Renal cortical epithelial cell (primary cell): Measurements from ENCODE around the gene TMEM14B. TPM values are rescaled to one million over a fixed set of nuclear protein-coding genes. Genes with fewer than 3 reads are reported as not detected.
A peak's percentile ranks its signal among the peaks of the same experiment; 100 is the strongest.
"Not testable (repeated sequence)": the region's sequence is repeated elsewhere in the genome, so short reads cannot be mapped to it uniquely, and the experiment has no call there.

Experiments used
- DNase-seq: peaks from one replicate; pipeline ENCODE4 v3.0.0-alpha.2; 2011; ENCODE audit warnings: low read depth
- total RNA-seq: library from RNA; depleted of rRNA; stranded (reverse); fragments of >200 nt; gene quantifications from 2 replicates; pipeline ENCODE4 v1.2.3, GENCODE V29; 2014

The TMEM14B gene
- 85.8 and 191 TPM in 2 replicates for total RNA-seq

DNA sequence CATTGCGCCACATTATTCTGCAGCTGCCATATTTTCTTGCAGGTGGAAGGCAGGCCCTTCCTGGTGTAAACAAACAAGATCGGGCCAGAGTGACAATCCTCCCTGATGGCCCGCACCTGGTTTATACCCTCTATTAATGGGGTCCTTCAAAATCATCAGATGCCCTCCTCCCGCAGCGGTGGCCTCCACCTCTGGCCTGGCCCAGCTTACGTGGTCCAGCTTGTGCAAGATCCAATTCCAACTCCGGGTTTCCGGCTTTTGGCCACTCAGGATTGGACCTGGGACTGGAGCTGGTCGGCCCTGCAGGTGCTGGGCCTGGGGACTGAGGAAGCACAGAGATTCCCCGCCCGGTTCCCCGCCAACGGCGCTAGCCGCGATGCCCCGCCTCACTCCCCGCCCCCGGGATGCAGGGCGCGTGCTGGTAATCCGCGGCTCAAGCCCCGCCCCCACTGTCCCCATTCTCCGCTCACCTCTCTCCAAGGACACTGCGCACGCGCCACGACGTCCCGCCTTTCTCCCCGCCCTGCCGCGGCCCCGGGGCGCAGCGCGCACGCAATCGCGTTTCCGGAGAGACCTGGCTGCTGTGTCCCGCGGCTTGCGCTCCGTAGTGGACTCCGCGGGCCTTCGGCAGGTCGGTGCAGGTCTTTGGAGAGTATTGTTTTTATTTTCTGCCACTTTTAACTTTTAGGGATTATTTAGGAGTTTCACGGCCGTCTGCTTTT, at the start of gene TMEM14B:
TMEM14B (plus strand) TSS at position 555 of the 722 bp plus-strand sequence. CDS start 1,441 bp downstream, outside the sequence.
- DNase-seq, result peak; percentile 91

DNA sequence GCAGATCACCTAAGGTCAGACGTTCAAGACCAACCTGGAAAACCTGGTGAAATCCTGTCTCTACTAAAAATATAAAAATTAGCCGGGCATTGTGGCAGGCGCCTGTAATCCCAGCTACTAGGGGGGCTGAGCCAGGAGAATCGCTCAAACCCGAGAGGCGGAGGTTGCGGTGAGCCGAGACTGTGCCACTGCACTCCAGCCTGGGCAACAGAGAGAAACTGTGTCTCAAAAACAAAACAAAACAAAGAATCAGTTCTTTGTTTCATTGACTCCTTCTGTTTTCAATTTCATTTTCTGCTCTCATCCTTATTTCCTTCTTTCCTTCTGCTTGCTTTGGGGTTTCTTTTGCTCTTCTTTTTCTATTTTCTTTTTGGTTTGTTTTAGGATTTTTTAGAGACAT, 33.6 kb upstream of the TMEM14B start:
- DNase-seq, result no peak

DNA sequence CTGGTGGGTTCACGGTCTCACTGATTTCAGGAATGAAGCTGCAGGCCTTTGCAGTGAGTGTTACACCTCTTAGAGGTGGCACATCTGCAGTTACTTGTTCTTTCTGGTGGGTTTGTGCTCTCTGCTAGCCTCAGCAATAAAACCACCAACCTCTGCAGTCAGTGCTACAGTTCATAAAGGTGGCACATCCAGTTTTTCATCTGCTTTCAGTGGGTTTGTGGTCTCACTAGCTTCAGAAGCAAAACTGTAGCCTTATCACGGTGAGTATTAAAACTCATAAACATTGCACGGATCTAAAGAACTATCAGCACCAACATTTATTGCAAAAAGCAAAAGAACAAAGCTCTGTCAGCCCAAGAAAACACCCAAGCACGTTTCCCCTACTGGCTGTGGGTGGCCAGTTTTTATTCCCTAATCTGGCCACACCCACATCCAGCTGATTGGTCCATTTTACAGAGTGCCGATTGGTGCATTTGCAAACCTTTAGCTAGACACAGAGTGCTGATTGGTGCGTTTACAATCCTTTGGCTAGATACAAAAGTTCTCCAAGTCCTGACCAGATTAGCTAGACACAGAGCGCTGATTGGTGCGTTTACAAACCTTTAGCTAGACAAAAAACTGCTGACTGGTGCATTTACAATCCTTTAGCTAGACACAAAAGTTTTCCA, 28.2 kb upstream of the TMEM14B start:
- peak; percentile 16 for DNase-seq

DNA sequence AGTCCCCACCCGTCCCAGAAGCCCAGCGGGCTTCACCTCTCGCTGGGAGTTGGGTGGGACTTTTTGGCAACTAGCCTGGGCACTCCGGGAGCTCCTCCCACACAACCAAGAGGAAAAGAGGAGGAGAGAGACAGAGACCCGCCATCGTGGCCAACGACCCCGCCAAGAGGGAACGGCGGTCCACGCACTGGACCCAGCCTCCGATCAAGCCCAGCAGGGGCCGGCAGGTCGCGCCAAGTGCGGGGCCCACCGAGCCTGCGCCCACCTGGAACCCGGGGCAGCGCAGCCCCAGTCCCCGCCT, 27.7 kb upstream of the TMEM14B start:
- no peak for DNase-seq

- no peak for DNase-seq
Observed at GRCh38 chr6:10720265-10720959, 27.2 kb upstream of the TMEM14B start.

GRCh38 chr6:10720960-10721849, 26.4 kb upstream of the TMEM14B start:
- not testable (repeated sequence) for DNase-seq

DNA sequence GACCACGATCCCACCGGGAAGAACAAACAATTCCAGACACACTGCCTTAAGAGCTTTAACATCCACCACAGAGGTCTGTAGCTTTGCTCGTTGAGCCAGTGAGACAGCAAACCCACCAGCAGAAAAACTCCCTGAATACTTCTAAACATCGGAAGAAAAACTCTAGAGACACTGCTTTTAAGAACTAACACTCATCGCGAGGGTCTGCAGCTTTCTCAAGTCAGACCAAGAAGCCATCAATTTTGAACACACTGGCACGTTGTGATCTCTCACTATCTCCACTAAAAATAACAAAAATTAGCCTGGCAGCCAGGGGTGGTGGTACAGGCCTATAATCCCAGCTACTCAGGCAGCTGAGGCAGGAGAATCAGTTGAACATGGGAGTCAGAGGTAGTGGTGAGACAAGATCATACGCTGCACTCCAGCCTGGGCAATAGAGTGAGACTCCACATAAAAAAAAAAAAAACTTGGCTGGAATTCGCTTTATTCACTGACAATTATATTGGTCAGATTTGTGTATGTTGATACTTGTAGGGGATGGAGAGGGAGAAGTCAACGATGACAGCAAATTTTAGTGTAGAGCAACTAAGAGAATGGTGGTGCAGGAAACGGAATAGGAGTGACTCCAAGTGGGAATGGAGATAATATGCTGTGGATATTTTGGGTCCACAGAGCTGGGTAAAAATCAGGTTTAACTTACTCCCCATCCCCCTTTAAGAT, 25.6 kb upstream of the TMEM14B start:
- no peak for DNase-seq

DNA sequence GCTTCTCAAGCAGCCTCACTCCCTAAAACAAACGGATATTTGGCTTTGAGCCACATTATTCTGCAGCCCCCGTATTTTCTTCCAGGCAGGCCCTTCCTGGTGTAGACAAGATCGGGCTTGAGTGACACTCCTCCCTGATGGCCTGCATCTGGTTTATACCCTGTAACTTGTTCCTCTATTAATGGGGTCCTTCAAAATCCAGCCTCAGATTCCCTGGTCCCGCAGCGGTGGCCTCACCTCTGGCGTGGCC, 25.1 kb upstream of the TMEM14B start:
- DNase-seq, result no peak

DNA sequence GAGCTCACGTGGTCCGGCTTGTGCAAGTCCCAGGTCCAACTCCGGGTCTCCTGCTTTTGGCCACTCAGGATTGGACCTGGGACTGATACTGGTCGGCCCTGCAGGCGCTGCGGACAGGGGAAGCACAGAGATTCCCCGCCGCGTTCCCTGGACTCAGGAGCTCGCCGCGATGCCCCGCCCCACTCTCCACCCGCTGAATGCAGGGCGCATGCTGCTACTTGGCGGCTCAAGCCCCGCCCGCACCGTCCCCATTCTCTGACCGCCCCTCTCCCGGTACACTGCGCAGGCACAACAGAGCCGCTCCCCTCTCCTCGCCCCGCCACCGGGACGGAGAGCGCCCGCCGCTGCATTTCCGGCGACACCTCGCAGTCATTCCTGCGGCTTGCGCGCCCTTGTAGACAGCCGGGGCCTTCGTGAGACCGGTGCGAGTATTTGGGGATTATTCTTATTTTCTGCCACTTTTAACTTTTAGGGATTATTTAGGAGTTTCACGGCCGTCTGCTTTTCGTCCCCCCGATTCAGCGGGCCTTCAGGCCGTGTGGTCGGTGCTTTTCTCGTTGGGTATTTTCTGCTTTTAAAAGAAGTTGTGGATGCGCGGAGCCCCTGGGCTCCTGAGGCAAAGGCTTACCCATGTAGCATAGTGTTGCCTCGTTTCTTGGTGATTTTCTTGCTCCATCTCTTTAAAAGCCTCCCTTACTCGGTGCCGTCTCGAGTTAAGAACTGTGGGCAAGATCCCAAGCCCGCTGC, 24.6 kb upstream of the TMEM14B start, which contains the start of gene TMEM14C:
TMEM14C (plus strand) TSS at position 251 of the 747 bp plus-strand sequence. CDS start 1,544 bp downstream, outside the sequence.
- peak; percentile 95 for DNase-seq

DNA sequence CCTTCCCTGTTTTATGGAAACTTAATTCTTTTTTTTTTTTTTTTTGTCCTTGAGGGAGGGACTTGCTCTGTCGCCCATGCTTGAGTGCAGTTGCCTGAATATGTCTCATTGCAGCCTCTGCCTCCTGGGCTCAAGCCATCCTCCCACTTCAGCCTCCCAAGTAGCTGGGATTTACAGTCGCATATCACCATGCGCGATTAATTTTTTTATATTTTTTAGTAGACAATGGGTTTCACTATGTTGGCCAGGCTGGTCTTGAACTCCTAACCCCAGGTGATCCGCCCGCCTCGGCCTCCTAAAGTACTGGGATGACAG, 24.1 kb upstream of the TMEM14B start:
- peak; percentile 16 for DNase-seq

DNA sequence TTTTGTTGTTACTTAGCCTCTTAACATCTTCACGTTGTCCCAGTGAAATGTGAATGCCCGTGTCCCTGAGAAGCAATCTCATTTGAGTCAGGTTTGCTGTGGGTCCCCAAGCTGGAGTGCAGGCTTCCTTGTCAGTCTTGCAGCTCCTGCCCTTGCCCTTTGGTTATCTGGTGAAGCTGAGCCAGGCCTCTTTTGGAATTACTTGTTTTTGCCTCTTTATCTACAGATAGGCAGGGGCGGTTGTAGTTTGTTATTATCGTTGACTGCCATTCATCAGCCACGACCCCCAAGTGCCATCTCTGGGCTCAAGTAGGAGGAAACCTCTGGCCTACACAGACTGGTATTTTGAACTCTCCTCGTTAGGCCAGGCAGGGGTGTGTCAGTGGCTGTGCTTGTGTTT, 22.6 kb upstream of the TMEM14B start:
- no peak for DNase-seq

GRCh38 chr6:10725716-10726115, 21.9 kb upstream of the TMEM14B start:
- DNase-seq, result no peak

DNA sequence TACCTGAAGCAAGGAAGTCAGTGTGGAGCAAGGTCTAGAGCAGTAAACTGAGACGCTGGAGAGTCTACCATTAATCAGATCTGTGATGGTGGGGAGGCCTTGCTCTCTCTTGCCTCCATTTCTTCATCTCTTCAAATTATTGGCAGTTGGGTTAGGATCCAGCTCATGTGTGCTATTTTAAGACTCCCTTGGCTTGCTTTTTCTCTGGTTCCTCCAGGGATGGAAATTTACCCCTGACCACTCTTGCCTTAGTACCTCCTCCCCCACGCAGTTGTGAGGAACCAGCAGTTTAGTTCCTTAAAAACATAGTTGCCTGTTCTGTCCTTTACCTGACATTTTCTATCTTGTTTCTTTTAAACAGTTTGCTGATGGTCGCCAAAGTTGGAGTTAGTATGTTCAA, 17.4 kb upstream of the TMEM14B start:
- no peak for DNase-seq

GRCh38 chr6:10733151-10733715, 14.4 kb upstream of the TMEM14B start:
- peak; percentile 13 for DNase-seq

- DNase-seq, result no peak
Observed at GRCh38 chr6:10733863-10734262, 13.7 kb upstream of the TMEM14B start.

- DNase-seq, result no peak
Observed at GRCh38 chr6:10736731-10737130, 10.9 kb upstream of the TMEM14B start.

DNA sequence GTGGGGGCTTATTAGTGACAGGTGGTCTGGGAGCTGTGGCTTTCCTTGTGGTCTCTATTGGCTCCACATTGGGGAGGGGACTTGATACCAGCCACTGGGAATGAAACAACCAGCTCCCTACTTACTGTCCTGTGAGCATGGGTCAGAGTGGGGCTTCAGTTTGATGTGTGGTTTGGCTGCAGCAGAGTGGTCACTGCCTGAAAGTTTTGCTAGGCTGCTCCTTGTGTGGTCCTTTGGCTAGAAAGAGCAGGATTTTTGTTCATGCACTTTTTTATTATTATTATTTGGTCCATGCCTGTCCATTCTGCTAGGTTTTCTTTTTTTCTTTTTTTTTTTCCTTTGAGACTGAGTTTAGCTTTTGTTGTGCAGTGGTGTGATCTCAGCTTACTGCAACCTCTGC, 7.5 kb upstream of the TMEM14B start:
- DNase-seq, result no peak

GRCh38 chr6:10741643-10742042, 6.0 kb upstream of the TMEM14B start:
- DNase-seq, result not testable (repeated sequence)

DNA sequence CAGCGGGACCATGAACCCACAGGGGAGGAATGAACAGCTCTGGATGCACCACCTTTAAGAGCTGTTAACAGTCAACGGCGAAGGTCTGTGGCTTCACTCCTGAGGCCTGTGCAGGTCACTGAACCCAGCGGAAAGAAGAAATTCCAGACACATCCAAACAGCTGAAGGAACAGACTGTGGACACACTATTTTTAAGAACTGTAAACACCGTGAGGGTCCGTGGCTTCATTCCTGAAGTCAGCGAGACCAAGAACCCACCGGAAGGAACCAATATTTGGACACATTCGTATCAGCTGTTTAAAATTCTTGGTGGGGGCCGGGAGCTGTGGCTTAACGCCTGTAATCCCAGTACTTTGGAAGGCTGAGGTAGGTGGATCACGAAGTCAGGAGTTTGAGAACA, 5.4 kb upstream of the TMEM14B start:
- no peak for DNase-seq

DNA sequence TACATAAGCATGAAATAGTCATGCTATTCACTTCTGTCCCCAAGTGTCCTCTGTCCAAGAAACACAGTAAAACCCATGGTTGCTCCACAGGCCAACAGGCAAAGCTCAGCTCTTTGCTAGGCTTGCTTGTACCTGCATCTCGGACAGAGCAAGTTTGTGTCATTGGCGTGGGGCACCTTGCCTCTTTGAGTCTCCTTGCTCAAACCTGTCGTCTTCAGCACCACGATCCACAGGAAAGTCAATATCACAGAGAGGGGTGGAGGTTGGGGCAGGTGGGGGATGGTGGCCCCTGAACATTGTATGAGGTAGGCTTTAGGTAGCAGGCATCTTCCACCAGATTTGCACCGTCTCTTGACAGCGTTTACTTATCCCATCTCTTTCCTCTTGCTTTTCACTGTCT, 4.1 kb upstream of the TMEM14B start:
- no peak for DNase-seq

- DNase-seq, result no peak
Observed at GRCh38 chr6:10745116-10745515, 2.5 kb upstream of the TMEM14B start.
